Stimulated activated CD4-positive, alpha-beta T cell treated with anti-CD3 and anti-CD28 coated beads, Interleukin-1b, Interleukin-23, amount 100 ng/mL, for 24 hours (primary cell): ENCODE data around the gene TSTD1.
A peak's percentile ranks its signal among the peaks of the same experiment; 100 is the strongest.
"Not testable (repeated sequence)": the region's sequence is repeated elsewhere in the genome, so short reads cannot be mapped to it uniquely, and the experiment has no call there.

ENCODE experiments used
- DNase-seq, 4 experiments: peaks; one replicate each; pipeline ENCODE4 v3.0.0-alpha.2; 2020; ENCODE audit warnings: low read depth in 4 of 4, low spot score in 1 of 4

TSTD1 gene

DNA sequence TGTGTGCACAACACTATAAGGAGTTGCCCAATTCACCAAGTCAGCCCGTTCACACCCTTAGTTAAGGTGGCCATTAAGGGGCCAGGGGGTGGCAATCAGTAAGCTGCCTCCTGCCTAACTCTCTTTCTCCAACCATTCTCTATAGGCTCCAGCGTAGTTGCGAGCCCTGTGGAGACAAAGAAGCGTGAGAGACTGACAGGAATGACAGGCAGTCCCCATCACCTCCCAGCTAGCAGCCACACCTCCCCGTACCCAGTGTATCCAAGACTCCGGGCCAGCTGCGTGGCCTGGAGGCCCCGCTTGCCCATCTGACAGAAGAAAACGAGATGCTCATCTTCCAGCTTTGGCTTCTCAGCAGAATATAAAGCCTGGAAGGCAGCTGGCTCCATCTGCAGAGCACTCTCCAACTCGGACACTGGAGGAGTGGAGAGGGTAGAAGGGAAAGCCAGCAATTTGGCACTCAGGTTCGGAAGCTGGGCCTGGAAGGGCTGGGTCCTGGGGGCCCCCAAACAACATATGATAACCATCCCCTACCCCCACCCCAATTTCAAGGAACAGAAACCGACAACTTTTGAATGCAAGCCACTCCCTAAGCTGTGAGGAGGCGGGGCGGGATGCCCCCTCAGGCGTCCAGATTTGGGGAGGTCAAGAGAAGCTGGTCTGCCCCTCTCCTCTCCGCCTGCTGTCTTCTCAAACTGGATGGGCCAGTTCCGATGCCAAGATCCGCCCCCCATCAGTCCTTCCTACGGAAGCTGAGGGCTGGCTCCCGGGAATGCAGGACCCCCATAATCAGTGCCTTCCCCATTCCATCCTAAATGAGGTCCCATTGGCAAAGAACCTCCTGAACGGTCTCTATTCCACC, 872 bp downstream of the TSTD1 start:
- DNase-seq = no peak

DNA sequence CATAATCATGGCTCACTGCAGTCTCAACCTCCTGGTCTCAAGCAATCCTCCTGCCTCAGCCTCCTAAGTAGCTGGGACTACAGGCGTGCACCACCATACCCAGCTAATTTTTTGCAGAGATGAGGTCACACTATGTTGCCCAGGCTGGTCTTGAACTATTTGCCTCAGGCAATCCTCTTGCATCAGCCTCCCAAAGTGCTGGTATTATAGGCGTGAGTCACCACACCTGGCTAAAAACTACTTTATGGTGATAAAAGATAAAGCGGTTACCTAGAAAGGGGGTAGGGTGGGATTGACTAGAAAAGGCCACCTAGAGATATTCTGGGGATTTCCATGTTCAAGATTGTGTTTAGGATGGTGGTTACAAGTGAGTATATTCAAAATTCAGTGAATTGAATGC, 5.0 kb downstream of the TSTD1 start:
- no peak for DNase-seq

DNA sequence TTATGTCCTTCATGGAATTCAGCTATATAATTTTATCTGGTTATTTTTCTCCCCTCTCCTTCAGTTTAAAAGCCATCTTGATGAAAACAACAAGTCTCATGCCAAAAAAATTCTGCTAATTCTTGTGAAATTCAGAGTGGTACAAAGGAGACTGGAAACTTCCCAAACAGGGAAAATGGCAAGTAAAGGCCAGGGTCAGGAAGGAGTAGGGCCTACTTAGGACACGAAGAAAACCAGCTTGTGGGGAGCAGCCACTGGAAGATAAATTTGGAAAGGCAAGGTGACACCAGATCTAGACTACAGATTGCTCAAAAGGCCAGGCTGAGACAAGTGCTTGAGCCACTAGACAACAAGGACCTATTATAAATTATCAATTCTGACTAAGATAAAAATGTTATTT, 6.4 kb downstream of the TSTD1 start:
- no peak for DNase-seq

DNA sequence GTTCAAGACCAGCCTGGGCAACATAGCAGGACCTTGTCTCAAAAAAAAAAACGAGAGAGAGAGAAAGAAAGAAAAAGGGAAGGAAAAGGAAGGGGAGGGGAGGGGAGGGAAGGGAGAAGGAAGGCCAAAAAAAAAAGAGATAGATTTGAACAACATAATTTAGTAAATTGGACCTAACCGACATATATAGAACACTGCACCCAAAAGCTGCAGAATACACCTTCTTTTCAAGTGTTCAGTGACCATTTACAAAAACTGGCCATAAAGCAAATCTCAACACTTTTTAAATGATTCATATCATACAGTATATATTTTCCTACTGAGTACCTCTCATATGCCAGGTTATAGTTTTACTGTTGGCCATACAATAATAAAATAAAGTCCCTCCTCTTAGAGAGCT, 6.9 kb downstream of the TSTD1 start:
- no peak for DNase-seq

DNA sequence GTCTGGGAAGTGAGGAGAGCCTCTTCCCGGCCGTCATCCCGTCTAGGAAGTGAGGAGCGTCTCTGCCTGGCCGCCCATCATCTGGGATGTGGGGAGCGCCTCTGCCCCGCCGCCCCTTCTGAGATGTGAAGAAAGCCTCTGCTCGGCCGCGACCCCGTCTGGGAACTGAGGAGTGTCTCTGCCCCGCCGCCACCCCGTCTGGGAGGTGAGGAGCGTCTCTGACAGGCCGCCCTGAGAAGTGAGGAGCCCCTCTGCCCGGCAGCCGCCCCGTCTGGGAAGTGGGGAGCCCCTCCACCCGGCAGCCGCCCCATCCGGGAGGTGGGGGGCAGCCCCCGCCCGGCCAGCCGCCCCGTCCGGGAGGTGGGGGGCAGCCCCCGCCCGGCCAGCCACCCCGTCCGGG, 9.3 kb downstream of the TSTD1 start:
- DNase-seq = not testable (repeated sequence)

DNA sequence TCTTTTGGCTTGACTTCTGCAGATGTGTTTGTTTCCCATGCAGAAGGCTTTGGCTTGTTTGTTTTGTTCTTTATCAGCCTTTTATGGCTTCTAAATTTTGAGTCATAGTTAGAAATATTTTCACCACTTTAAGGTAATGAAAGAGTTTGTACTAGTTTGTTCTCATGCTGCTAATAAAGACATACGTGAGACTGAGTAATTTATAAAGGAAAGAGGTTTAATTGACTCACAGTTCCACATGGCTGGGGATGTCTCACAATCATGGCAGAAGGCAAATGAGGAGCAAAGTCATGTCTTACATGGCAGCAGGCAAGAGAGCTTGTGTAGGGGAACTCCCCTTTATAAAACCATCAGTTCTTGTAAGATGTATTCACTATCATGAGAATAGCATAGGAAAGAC, 11.8 kb downstream of the TSTD1 start:
- not testable (repeated sequence) for DNase-seq

DNA sequence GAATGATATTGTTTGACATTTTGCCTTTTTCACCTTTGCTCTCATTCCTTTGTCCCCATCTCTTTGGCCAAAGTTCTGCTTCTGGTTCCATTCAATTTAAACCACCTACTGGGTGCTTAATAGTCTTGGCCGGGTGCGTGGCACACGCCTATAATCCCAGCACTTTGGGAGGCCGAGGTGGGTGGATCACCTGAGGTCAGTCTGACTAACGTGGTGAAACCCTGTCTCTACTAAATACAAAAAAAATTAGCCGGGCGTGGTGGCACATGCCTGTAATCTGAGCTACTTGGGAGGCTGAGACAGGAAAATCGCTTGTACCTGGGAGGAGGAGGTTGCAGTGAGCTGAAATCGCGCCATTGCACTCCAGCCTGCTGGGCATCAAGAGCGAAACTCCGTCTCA, 16.3 kb downstream of the TSTD1 start:
- not testable (repeated sequence) for DNase-seq

DNA sequence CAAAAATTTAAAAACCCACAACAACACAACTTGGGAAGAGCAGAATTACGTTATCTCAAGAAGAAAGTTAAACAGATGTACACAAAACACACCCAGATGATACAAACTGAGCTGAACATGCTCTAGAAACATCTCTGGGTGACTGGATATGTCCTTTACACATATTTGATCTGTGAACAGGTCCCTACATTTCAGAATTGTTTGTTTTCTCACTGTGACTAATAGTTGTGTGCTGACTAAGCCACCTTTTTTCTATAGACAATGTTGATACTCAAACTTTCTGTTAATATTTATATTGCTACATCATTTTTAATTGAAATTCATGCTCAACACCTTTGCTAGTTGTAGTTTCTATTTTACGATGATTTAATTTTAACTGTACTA, 16.8 kb downstream of the TSTD1 start:
- no peak for DNase-seq

DNA sequence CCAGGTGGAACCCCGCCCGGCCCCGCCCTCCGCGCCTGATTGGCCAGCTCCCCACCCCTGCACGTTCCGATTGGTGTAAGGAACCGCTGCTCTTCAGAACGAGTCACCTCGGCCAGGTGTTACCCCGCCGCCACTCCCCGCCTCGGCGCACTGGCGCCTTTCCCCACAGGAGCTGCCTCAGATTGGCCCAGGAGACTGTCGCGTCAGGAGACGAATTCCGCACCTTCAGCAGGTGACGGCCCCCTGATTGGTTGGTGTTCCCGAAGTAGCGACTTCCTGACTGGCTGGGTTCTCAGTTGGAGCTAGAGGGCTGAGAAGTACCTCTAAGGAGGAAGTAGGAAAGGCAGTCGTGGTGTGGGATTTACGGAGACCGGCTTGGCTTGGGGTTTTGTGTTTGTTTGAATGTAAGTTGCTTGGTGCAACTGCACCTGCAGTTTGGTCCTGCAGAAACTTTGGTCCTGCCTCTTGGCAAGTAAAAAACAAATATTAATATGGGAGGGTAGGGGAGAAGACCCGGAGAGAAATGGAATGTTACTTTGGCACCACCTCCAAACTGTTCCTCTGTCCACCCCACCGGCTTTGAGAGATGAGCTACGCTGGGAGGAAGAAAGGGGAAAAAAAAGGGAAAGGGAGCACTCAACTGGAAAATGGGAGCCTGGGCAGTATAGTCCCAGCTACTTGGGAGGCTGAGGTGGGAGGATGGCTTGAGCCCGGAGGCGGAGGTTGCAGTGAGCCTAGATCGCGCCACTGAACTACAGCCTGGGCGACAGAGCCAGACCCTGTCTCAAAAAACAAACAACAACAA, 17.4 kb downstream of the TSTD1 start:
- DNase-seq = peak; percentile 63 to 77 (median 68)

DNA sequence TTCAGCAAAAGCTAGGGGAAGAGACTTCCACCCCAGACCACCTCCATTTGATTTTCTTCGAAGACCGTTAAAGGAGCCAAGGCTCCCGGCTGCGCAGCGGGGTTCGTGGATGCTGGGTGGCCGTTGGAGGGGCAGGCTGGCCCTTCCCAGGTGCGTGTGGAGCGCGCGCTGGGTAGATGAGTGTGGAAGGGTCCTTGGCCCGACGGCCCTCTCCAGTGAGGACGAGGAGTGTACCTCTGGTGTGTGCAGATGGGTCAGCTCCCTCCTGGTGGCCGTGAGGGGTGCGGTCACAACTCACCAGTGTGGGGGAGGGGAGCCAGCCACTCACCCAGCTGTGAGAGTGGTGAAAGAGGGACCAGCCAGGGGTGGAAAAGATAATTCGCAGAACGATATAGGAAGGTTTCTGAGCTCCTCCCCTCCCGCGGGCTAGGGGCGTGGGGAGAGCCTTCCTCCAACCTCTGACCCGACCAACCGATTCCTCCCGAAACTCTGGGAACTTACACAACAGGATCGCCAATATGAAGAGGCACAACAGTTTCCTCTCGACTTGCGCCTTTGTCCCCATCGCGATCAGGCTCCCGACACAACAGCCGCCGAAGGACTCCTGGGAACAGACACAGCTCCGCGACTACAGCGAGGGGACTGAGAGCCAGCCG, 18.1 kb downstream of the TSTD1 start, which contains the start of gene F11R:
Gene F11R, minus strand, starts transcription at position 644 of the 656 bp plus-strand sequence. Its CDS starts 79 bp downstream, at position 565.
- DNase-seq = no peak

DNA sequence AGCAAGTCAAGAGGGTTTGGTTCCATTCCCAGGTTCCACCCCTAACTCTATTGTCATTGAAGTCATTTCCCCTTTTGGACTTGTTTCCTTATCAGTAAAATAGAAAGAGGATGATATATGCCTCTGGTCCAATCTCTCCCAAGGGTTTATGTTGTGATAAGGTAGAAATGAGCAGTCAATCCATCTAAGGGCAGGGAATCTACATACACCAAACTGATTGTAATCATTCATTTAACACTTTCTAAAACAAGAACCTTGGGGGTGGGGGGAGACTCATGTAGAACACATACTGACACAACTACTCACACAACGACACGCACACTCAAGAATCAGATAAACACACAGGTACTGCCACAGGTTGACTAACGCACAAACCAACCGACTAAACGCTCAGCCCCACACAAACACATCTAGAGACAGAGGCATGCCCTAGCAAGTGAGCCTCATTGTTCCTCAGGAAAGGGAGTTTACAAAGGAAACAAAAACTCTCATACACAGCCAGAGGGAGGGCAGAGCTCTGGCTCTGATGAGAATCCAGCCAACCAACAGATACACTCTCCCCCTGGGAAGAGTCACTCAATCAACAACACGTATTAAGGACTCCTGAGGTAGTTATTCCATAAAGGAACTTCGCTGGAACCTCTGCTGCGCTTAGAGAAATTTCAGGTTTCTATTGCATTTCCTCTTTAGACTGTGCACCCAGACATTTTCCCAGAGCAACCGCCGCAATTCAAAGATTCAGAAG, 18.8 kb downstream of the TSTD1 start:
- DNase-seq = no peak

DNA sequence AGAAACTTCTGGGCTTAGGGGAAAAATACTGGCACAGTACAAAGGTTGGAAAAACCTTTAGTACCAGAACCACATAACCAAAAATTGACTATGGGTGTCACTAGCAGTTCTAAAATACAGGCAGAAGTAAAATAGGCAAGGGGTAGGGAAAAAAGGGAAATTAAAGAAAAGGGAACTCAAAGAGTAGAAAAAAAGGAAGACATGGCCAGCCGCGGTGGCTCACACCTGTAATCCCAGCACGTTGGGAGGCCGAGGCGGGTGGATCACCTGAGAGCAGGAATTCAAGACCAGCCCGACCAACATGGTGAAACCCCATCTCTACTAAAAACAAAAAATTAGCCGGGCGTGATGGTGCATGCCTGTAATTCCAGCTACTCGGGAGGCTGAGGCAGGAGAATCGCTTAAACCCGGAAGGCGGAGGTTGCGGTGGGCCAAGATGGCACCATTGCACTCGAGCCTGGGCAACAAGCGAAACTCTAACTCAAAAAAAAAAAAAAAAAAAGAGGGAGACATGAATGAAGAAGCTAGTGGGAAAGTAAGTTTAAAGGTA, 19.6 kb downstream of the TSTD1 start:
- DNase-seq = not testable (repeated sequence)

DNA sequence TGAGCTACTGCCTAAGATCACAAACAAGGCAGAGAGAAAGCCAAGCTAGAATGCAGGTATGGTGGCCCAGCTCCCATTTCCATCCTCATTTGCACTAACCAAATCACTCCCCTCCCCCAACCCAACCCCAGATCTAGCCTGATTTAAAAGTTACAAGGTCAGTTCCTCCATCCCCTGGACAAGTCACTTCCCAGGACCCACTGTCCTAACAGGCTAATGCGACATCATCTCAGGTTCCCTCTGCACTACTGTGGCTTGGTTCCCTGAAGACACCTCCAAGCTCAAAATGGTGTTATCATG, 20.2 kb downstream of the TSTD1 start:
- no peak for DNase-seq

DNA sequence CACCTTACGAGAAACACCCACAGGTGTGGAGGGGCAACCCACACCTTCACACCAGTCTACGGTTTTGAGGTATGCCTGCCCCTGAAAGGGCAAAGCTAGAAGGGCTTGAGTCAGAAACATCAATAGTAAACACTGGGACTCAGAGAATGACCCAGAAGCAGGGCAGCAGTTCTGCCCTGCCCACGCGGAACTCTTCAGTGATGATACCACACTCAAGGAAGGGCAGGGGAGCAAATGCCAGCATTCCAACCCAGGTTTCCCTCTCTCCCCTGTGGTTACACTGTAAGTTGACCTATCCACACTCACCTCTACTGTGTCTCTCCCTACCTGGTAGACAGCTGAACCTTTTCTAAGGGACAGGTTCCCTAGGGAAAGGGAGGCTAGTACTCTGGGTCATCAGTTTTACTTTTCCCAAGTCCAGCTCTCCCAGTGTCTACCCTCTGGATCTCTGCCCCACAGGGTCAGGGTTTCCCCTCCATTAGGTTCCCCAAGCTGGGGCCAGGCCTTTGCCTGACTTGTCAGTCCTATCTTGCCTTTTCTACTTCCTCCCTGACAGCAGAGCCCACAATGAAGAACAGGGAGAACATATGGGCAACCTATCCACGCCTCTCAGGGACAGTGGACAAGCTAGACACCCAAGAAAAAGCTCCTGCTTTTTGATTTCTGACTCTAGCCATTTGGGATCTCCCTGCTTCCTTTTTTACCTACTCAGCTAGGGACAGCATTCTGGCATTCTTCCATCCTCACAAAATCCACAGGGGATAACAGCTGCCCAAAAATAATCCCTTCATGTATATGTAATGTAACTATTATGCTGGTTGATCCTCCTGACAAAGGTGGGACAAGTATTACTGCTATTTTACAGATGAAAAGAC, 20.8 kb downstream of the TSTD1 start:
- DNase-seq = no peak

DNA sequence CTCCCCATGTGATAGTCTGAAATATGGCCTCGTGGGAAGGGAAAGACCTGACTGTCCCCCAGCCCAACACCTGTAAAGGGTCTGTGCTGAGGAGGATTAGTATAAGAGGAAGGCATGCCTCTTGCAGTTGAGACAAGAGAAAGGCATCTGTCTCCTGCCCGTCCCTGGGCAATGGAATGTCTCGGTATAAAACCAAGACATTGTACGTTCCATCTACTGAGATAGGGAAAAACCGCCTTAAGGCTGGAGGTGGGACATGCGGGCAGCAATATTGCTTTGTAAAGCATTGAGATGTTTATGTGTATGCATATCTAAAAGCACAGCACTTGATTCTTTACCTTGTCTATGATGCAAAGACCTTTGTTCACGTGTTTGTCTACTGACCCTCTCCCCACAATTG, 21.6 kb downstream of the TSTD1 start:
- not testable (repeated sequence) for DNase-seq

DNA sequence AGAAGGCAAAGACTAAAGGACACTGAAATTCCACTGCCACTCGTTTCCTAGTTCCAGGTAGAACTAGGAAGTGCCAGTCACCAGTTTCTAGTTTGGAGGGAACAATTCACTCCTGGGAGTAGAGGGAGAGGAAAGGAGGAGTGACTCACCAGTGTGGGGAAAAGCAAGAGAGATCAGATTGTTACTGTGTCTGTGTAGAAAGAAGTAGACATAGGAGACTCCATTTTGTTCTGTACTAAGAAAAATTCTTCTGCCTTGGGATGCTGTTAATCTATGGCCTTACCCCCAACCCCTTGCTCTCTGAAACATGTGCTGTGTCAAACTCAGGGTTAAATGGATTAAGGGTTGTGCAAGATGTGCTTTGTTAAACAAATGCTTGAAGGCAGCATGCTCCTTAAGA, 22.1 kb downstream of the TSTD1 start:
- DNase-seq = not testable (repeated sequence)

DNA sequence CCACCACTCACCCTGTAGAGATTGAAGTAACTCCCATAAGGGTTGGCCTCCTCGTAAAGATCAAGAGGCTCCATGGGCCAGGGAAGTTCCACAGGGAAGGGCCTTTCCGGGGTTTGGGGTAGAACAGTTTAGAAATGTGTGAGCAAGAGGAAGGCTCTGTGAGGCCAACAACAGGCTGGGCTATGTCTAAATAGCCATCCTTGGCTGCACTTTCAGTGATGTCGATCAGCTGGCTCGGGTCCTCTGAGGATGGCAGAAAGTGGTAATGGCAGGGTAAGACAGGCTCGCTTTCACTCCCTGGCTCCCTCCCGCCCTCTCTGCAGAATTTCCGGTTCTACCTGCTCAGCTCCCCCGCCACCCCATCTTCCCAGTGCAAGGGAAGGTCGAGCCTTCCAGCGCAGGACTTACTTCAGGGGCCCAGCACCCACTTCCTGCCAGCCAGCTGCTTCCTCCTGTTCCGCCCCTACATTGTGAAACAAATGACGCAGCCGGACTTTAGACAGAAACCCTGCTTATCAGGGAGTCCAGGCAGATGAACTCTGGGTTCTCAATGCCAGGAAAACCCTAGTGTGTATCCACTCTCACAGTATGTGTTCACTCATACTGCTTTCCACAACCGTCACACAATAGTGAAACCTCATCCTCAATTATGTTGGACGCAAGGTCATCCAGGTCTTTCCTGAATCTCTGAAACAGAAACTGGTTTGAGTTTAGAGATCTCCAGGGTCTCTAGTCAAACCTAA, 25.1 kb downstream of the TSTD1 start:
- peak in 3 of 4 experiments; percentile 23 to 52 (median 28) for DNase-seq

DNA sequence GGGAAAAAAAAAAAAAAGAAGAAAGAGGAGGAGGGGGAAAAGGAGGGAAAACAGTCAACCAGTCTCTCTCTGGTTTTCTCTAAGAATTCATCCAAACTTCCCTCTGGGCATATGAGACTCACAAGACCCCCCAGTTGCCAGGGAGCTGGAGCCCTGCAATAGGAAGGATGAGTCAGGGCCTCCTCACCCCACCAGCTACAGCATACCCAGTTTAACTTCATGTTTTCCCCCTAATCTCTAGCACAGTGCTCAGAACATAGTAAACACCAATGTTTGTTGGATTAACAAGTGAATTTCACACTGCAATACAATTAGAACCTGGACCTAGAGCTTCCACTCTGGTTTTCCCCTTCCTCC, 25.7 kb downstream of the TSTD1 start:
- DNase-seq = no peak

DNA sequence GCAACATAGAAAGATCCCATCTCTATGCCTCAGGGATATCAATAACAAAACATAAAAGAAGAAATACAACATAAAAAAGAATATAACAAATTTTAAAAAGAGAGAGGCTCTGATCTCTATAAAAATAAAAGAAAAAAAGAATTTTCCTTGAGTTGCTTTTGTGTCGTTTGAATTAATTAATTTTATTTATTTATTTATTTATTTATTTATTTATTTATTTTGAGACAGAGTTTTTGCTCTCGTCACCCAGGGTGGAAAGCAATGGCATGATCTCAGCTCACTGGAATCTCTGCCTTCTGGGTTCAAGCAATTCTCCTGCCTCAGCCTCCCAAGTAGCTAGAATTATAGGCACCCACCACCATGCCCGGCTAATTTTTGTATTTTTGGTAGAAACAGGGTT, 26.3 kb downstream of the TSTD1 start:
- no peak for DNase-seq
